ENCODE measurements around the gene SPINK7.

Gene SPINK7

DNA sequence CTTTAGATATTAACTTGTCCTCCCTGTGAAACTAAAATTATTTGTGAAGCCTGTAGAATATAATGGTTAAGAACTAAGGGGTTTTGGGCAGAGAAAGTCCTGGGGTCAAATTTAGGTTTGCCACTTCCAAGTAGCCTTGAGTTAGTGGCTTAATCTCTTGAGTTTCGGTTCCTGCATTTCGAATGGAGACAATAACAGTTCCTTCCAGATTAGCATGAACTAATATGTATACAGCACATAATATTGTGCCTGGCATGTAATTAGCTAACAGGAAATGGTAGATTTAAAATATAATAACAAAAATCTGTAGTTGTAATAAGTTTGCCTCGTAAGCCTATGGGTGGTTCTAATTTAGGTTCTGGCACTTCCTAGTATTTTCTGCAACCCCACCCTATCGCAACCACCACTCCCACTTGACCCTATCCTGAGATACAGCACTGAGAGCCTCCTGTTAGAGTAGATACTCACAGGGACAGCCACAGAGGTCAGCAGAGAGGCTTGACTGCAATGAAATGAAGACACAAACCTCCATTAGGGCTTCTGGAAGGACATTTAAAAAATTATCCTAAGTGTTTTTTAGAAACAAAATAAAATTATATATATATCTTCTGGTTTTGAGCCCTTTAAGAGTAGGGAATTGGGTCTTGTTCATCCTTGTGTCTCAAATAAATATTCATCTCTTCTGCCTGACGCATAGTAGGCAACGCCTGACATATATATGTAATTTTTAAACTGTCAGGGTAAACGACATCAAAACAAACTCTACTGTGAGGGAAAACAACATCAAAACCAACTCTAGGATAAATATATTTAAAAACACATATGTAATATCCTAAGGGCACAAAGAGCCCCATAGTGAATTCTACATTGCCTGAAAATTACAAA is 31.6 kb downstream of the SPINK7 start:
- Histone ChIP-seq H3K4me3 (replicated peaks; ENCODE audit: insufficient read depth, low read length) (no peak overlapping the region), H3K27ac (replicated peaks) (no peak overlapping the region), H3K27me3 (ENCODE audit: insufficient read depth, poor library complexity, severe bottlenecking) (no peaks in the 10 kb centered on the region)
- DNase-seq (ENCODE audit: low read depth in 1 of 2, low spot score in 1 of 2), result no peak
- TF ChIP-seq, protein P1, sequence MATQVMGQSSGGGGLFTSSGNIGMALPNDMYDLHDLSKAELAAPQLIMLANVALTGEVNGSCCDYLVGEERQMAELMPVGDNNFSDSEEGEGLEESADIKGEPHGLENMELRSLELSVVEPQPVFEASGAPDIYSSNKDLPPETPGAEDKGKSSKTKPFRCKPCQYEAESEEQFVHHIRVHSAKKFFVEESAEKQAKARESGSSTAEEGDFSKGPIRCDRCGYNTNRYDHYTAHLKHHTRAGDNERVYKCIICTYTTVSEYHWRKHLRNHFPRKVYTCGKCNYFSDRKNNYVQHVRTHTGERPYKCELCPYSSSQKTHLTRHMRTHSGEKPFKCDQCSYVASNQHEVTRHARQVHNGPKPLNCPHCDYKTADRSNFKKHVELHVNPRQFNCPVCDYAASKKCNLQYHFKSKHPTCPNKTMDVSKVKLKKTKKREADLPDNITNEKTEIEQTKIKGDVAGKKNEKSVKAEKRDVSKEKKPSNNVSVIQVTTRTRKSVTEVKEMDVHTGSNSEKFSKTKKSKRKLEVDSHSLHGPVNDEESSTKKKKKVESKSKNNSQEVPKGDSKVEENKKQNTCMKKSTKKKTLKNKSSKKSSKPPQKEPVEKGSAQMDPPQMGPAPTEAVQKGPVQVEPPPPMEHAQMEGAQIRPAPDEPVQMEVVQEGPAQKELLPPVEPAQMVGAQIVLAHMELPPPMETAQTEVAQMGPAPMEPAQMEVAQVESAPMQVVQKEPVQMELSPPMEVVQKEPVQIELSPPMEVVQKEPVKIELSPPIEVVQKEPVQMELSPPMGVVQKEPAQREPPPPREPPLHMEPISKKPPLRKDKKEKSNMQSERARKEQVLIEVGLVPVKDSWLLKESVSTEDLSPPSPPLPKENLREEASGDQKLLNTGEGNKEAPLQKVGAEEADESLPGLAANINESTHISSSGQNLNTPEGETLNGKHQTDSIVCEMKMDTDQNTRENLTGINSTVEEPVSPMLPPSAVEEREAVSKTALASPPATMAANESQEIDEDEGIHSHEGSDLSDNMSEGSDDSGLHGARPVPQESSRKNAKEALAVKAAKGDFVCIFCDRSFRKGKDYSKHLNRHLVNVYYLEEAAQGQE (IDR thresholded peaks at IDR 0.05; ENCODE audit: insufficient replicate concordance, low read depth), result no peak
- TF ChIP-seq POLR2AphosphoS5 (IDR thresholded peaks at IDR 0.05; ENCODE audit: low read depth), result no peak
- TF ChIP-seq GABPA (IDR thresholded peaks at IDR 0.05; ENCODE audit: low read depth), result no peak
- TF ChIP-seq SPI1 (IDR thresholded peaks at IDR 0.05; ENCODE audit: borderline replicate concordance, low read depth), result no peak
- TF ChIP-seq, protein P2, sequence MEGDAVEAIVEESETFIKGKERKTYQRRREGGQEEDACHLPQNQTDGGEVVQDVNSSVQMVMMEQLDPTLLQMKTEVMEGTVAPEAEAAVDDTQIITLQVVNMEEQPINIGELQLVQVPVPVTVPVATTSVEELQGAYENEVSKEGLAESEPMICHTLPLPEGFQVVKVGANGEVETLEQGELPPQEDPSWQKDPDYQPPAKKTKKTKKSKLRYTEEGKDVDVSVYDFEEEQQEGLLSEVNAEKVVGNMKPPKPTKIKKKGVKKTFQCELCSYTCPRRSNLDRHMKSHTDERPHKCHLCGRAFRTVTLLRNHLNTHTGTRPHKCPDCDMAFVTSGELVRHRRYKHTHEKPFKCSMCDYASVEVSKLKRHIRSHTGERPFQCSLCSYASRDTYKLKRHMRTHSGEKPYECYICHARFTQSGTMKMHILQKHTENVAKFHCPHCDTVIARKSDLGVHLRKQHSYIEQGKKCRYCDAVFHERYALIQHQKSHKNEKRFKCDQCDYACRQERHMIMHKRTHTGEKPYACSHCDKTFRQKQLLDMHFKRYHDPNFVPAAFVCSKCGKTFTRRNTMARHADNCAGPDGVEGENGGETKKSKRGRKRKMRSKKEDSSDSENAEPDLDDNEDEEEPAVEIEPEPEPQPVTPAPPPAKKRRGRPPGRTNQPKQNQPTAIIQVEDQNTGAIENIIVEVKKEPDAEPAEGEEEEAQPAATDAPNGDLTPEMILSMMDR (IDR thresholded peaks at IDR 0.05; ENCODE audit: insufficient read depth, low read length), result no peak

DNA sequence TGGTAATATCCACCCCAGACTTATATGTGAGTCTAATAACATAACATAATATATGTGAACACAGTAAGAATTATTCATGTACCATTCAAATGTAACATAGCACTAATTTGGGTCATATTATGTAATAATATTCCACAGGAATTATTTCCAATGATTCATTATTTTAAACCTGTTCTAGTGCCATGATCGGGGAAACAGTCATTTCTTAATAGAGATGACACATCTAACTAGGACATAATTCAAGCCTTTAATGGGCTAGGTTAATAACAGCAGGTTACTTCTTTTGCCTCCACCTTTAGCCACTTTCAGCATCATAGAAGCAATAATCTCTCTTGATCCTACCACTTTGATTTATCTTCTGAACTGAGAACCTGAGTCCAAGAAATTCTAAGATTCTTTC is 35.5 kb downstream of the SPINK7 start:
- no peak for DNase-seq (ENCODE audit: low read depth in 1 of 2, low spot score in 1 of 2)
- no peak overlapping the region for H3K4me3 ChIP-seq (replicated peaks; ENCODE audit: insufficient read depth, low read length)

DNA sequence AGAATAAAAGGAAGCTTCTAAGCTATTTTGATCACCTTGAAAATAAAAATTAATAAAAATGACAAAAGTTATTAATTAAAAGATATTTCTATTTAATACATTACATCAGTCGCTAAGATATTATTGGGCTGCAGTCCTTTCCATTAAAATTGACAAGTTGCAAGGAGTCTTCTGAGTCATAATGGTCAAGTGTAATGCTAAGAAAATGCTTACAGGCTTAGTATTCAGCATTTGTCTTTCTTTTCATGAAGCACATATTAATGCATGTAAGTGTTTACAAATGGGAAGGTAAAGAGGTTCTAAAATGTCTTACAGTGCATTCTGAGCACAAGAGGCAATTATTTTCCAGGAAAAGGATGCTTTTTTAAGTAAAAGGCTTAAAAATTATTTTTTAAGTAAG is 40.5 kb downstream of the SPINK7 start:
- Histone ChIP-seq H3K4me3 (replicated peaks; ENCODE audit: insufficient read depth, low read length) (no peak overlapping the region), H3K27me3 (ENCODE audit: insufficient read depth, poor library complexity, severe bottlenecking) (peaks cover 9% of the 10 kb centered on the region), H3K27ac (replicated peaks) (no peak overlapping the region)
- TF ChIP-seq, protein P1 (IDR thresholded peaks at IDR 0.05; ENCODE audit: insufficient replicate concordance, low read depth), result no peak
- TF ChIP-seq, protein P2 (IDR thresholded peaks at IDR 0.05; ENCODE audit: insufficient read depth, low read length), result no peak
- TF ChIP-seq SPI1 (IDR thresholded peaks at IDR 0.05; ENCODE audit: borderline replicate concordance, low read depth) (no peak), GABPA (IDR thresholded peaks at IDR 0.05; ENCODE audit: low read depth) (no peak), POLR2AphosphoS5 (IDR thresholded peaks at IDR 0.05; ENCODE audit: low read depth) (no peak)
- DNase-seq (ENCODE audit: low read depth in 1 of 2, low spot score in 1 of 2), result no peak

More for the DNA sequence above, 35.5 kb downstream of the SPINK7 start:
- TF ChIP-seq POLR2AphosphoS5 (IDR thresholded peaks at IDR 0.05; ENCODE audit: low read depth) (no peak), GABPA (IDR thresholded peaks at IDR 0.05; ENCODE audit: low read depth) (no peak), SPI1 (IDR thresholded peaks at IDR 0.05; ENCODE audit: borderline replicate concordance, low read depth) (no peak)
- TF ChIP-seq, protein P1 (IDR thresholded peaks at IDR 0.05; ENCODE audit: insufficient replicate concordance, low read depth), result no peak
- TF ChIP-seq, protein P2 (IDR thresholded peaks at IDR 0.05; ENCODE audit: insufficient read depth, low read length), result no peak
- H3K27me3 ChIP-seq (ENCODE audit: insufficient read depth, poor library complexity, severe bottlenecking), result peaks cover 9% of the 10 kb centered on the region
- H3K27ac ChIP-seq (replicated peaks), result no peak overlapping the region

Data from HL-60 (cell line).